HEK293 (cell line): ENCODE data around the gene TIPRL.

Source experiments
- REPIN1 ChIP-seq: fragments of 450-650 bp; formaldehyde crosslinking; IDR thresholded peaks from 2 replicates; pipeline ENCODE4 v1.5.1; 2017; ENCODE audit warnings: missing biosample characterization, missing genetic modification characterization, low read depth
- SCRT1 ChIP-seq: fragments of 450-650 bp; formaldehyde crosslinking; IDR thresholded peaks from 2 replicates; pipeline ENCODE4 v1.5.1; 2016; ENCODE audit warnings: missing biosample characterization, missing genetic modification characterization, borderline replicate concordance
- TRIM28 ChIP-seq: IDR thresholded peaks from 2 replicates; pipeline ENCODE4 v1.6.1; 2011; ENCODE audit warnings: low read length, control low read depth, borderline replicate concordance
- WT1 ChIP-seq: fragments of 450-650 bp; formaldehyde crosslinking; IDR thresholded peaks from 2 replicates; pipeline ENCODE4 v1.5.1; 2016; ENCODE audit warnings: missing biosample characterization, missing genetic modification characterization
- ZNF175 ChIP-seq: fragments of 450-650 bp; formaldehyde crosslinking; IDR thresholded peaks from 2 replicates; pipeline ENCODE4 v1.5.1; 2016; ENCODE audit warnings: missing biosample characterization, missing genetic modification characterization
- ZNF433 ChIP-seq: fragments of 450-650 bp; formaldehyde crosslinking; IDR thresholded peaks from 2 replicates; pipeline ENCODE4 v1.5.1; 2016; ENCODE audit warnings: missing biosample characterization, missing genetic modification characterization, low read depth
- ZNF777 ChIP-seq: fragments of 450-650 bp; formaldehyde crosslinking; IDR thresholded peaks from 2 replicates; pipeline ENCODE4 v1.5.1; 2017; ENCODE audit warnings: missing biosample characterization, missing genetic modification characterization, borderline replicate concordance
- TF ChIP-seq, protein P1 (sequence below): fragments of 450-650 bp; formaldehyde crosslinking; IDR thresholded peaks from 2 replicates; pipeline ENCODE4 v1.5.1; 2016; ENCODE audit warnings: missing biosample characterization, missing genetic modification characterization
- TF ChIP-seq, protein P2 (sequence below): fragments of 450-650 bp; formaldehyde crosslinking; IDR thresholded peaks from 2 replicates; pipeline ENCODE4 v1.5.1; 2017; ENCODE audit warnings: missing biosample characterization, missing genetic modification characterization
- TF ChIP-seq, protein P3 (sequence below): sonication (generic); formaldehyde crosslinking; IDR thresholded peaks from 2 replicates; pipeline ENCODE4 v1.8.1; 2022; ENCODE audit warnings: mild to moderate bottlenecking, moderate library complexity, missing genetic modification reagents
- TF ChIP-seq, protein P4 (sequence below): fragments of 450-650 bp; formaldehyde crosslinking; IDR thresholded peaks from 2 replicates; pipeline ENCODE4 v1.5.1; 2016; ENCODE audit warnings: missing biosample characterization, missing genetic modification characterization

DNA sequence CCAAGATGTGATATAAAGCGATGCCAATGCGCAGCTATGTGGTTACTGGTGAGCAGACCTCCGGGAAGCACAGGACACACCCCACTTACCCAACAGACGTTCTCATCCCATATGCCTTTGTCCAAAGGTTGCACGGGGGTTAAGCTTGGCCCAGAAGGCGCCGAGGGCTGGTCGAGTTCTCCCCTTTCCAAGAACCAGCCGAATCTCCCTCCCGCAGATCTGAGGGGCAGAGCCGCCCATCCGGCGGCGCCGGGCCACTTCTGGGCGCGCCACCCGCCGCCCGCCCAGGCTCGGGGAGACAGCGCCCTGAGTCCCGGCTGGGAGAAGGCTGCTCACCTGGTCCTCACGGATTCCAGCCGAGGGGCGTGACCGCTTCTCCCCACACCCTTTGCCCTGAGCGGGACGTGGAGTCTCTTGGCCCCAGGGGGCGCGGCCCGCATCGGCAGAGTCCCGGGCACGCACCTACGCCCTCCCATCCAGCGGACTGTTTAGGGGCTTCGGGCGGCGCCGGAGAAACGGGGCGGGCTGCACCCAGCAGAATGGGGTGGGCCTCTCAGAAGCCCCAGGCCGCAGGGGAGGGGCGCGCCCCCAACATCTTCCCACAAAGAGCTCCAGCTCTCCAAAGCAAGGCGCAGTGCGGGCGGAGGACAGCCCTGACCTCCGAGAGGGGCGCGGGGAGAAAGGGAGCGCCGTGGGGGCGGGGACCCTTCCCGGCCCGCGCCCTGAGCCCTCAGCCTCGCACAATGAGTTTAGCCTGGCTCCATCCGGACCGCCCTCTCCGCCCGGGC lies 42.6 kb upstream of the TIPRL start:
- TF ChIP-seq WT1 (tag by site-specific recombination) (no peak), ZNF175 (tag by site-specific recombination) (no peak), TRIM28 (no peak), ZNF433 (no peak), ZNF777 (tag by site-specific recombination) (no peak), REPIN1 (tag by site-specific recombination) (no peak), SCRT1 (no peak)
- TF ChIP-seq, protein P1, sequence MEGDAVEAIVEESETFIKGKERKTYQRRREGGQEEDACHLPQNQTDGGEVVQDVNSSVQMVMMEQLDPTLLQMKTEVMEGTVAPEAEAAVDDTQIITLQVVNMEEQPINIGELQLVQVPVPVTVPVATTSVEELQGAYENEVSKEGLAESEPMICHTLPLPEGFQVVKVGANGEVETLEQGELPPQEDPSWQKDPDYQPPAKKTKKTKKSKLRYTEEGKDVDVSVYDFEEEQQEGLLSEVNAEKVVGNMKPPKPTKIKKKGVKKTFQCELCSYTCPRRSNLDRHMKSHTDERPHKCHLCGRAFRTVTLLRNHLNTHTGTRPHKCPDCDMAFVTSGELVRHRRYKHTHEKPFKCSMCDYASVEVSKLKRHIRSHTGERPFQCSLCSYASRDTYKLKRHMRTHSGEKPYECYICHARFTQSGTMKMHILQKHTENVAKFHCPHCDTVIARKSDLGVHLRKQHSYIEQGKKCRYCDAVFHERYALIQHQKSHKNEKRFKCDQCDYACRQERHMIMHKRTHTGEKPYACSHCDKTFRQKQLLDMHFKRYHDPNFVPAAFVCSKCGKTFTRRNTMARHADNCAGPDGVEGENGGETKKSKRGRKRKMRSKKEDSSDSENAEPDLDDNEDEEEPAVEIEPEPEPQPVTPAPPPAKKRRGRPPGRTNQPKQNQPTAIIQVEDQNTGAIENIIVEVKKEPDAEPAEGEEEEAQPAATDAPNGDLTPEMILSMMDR (tag by site-specific recombination), result peak; percentile 51; the same call in 1 of the 2 replicates
- TF ChIP-seq, protein P2, sequence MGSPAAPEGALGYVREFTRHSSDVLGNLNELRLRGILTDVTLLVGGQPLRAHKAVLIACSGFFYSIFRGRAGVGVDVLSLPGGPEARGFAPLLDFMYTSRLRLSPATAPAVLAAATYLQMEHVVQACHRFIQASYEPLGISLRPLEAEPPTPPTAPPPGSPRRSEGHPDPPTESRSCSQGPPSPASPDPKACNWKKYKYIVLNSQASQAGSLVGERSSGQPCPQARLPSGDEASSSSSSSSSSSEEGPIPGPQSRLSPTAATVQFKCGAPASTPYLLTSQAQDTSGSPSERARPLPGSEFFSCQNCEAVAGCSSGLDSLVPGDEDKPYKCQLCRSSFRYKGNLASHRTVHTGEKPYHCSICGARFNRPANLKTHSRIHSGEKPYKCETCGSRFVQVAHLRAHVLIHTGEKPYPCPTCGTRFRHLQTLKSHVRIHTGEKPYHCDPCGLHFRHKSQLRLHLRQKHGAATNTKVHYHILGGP (tag by site-specific recombination), result no peak
- TF ChIP-seq, protein P3, sequence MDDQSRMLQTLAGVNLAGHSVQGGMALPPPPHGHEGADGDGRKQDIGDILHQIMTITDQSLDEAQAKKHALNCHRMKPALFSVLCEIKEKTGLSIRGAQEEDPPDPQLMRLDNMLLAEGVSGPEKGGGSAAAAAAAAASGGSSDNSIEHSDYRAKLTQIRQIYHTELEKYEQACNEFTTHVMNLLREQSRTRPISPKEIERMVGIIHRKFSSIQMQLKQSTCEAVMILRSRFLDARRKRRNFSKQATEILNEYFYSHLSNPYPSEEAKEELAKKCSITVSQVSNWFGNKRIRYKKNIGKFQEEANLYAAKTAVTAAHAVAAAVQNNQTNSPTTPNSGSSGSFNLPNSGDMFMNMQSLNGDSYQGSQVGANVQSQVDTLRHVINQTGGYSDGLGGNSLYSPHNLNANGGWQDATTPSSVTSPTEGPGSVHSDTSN (CRISPR knock-in tag), result no peak
- TF ChIP-seq, protein P4, sequence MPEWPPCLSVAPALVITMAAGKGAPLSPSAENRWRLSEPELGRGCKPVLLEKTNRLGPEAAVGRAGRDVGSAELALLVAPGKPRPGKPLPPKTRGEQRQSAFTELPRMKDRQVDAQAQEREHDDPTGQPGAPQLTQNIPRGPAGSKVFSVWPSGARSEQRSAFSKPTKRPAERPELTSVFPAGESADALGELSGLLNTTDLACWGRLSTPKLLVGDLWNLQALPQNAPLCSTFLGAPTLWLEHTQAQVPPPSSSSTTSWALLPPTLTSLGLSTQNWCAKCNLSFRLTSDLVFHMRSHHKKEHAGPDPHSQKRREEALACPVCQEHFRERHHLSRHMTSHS (tag by site-specific recombination), result no peak
